Measurements from ENCODE around the gene GGT5.

DNA sequence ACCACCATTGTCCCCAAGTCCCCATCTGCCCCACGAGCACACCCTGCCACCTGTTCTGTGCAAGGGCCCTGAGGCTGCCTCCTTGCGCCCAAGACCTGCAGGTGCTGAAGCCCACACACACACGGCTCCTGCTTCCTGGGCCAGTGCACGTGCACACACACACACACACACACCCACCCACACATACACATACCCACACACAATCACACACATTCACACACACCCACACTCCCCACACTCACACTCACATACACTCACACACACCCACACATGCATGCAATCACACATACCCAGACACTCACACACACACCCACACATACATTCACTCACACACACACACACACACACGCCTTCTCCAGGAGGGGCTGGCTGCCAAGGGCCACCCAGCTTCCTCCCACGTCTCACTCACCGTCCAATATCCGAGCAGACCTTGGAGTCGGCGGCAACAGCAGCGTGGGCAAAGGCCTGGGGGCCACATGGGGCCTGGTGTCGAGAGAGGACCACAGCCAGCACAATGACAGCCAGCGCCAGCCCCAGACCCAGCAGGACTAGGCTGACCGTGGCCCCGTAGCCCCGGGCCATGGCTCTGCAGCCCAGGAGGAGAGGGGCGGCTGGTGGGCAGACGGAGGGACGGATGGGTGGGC, 616 bp downstream of the GGT5 start:
- TF ChIP-seq, protein P1, sequence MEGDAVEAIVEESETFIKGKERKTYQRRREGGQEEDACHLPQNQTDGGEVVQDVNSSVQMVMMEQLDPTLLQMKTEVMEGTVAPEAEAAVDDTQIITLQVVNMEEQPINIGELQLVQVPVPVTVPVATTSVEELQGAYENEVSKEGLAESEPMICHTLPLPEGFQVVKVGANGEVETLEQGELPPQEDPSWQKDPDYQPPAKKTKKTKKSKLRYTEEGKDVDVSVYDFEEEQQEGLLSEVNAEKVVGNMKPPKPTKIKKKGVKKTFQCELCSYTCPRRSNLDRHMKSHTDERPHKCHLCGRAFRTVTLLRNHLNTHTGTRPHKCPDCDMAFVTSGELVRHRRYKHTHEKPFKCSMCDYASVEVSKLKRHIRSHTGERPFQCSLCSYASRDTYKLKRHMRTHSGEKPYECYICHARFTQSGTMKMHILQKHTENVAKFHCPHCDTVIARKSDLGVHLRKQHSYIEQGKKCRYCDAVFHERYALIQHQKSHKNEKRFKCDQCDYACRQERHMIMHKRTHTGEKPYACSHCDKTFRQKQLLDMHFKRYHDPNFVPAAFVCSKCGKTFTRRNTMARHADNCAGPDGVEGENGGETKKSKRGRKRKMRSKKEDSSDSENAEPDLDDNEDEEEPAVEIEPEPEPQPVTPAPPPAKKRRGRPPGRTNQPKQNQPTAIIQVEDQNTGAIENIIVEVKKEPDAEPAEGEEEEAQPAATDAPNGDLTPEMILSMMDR (IDR thresholded peaks at IDR 0.05), result no peak
- no peak for TF ChIP-seq ZFX (IDR thresholded peaks at IDR 0.05; ENCODE audit: borderline replicate concordance)

All from 22Rv1 (cell line).